Measurements from ENCODE around the gene KRT9. TPM values are rescaled to one million over a fixed set of nuclear protein-coding genes. Genes with fewer than 3 reads are reported as not detected.

The KRT9 gene
- total and polyA plus RNA-seq, 9 of the 15 experiments (the other 6 are each of a cell fraction or from before 2014, with no cell fraction given): 0.03 TPM; not detected in 8

DNA sequence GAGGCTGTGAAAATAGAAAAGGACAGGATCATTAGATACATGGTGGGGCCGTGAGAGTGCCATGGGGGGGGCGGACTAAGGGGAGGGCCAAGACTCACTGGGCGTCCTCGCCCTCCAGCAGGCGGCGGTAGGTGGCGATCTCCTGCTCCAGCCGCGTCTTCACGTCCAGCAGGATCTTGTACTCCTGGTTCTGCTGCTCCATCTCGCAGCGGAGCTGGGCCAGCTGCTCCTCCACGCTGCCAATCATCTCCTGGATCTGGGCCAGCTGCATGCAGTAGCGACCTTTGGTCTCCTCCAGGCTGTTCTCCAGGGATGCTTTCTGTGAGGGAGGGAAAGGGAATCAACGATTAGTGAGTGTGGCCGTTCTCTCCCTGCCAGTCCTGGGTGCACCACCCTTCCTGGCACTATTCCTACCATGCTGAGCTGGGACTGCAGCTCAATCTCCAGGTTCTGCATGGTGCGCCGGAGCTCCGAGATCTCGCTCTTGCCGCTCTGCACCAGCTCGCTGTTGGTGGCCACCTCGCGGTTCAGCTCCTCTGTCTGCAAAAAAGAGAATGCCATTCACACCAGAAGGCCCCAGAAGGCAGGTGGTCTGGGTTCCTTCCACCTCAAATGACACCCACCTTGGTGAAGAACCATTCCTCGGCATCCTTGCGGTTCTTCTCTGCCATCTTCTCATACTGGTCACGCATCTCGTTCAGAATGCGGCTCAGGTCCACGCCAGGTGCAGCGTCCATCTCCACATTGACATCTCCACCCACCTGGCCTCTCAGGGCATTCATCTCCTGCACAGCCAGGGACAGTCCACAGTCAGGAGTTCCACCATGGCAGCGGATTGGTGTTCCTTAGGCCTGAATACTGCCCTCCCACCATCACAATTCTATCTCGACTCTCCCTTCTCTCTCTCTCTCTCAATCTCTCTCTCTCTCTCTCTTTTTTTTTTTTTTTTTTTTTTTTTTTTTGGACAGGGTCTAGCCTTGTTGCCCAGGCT, 11.6 kb upstream of the KRT9 start:
- CTCF ChIA-PET (ENCODE audit: low intra/inter-chr PET ratio): no interaction called here
- Histone ChIP-seq H3K4me2 (ENCODE audit: insufficient read depth, low read length) (no peak overlapping the region), H3K36me3 (ENCODE audit: control insufficient read depth, insufficient read depth, low read length) (no peaks in the 10 kb centered on the region), H3K27me3 (ENCODE audit: control insufficient read depth in 2 of 2, insufficient read depth in 2 of 2, low read length in 2 of 2) (peaks cover 12 to 49% of the 10 kb centered on the region in 2 experiments; a peak in 4 of 5 replicates), H3K27ac (ENCODE audit: extremely low read depth, low read depth, low read length) (no peak overlapping the region), H3K4me1 (replicated peaks in 1 of 2; ENCODE audit: control insufficient read depth in 2 of 2, insufficient read depth in 2 of 2, low read length in 2 of 2) (peaks cover 2 to 4% of the 10 kb centered on the region in 2 experiments; a peak in 3 of 5 replicates), H3K79me2 (ENCODE audit: control insufficient read depth, insufficient read depth, low read length) (no peaks in the 10 kb centered on the region), H4K20me1 (replicated peaks; ENCODE audit: control insufficient read depth, insufficient read depth, low read length) (no peaks in the 10 kb centered on the region), H3K4me3 (no peak overlapping the region), H3K9ac (ENCODE audit: insufficient read depth in 1 of 2, low read depth in 2 of 2, low read length in 2 of 2) (no peak overlapping the region), H3K9me1 (ENCODE audit: control insufficient read depth, insufficient read depth, low read length) (no peaks in the 10 kb centered on the region), H2AFZ (ENCODE audit: low read depth, low read length) (no peak overlapping the region), H3K9me3 (replicated peaks; ENCODE audit: control insufficient read depth, insufficient read depth, low read depth, low read length) (no peaks in the 10 kb centered on the region)
- no TSS peak for BruUV-seq (replicated peaks)
- 4% methylated on average over 32 of the region's 33 CpGs for WGBS (ENCODE audit: insufficient coverage, low coverage, missing lambda C conversion rate)
- ATAC-seq: peak; percentile 47
- in situ Hi-C loops (cut with MboI): no loop called here
- intact Hi-C loops (cut with micrococcal nuclease): no loop called here
- peak in 3 of 4 experiments; percentile 19 to 30 (median 28) for DNase-seq (ENCODE audit: extremely low read depth in 1 of 4, low spot score in 3 of 4)
- POLR2A ChIA-PET: interaction anchor here (0.6 to 0.7 kb wide), 2 partner anchors 27 to 51 kb away, joined by 3 to 4 read pairs; no protein-coding TSS in a partner anchor
- no peak for FAIRE-seq
- TF ChIP-seq, protein P1, sequence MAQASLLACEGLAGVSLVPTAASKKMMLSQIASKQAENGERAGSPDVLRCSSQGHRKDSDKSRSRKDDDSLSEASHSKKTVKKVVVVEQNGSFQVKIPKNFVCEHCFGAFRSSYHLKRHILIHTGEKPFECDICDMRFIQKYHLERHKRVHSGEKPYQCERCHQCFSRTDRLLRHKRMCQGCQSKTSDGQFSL (CRISPR knock-in tag; IDR thresholded peaks at IDR 0.05): peak; percentile 75; the same call in 1 of the 2 replicates
- TF ChIP-seq, protein P1 (tag; IDR thresholded peaks at IDR 0.05): peak in 1 of 2 experiments; percentile 75; a peak in 1 of 4 replicates
- peak in 1 of 2 experiments; percentile 22; a peak in 1 of 4 replicates for TF ChIP-seq RAD21 (CRISPR knock-in tag; conservative IDR thresholded peaks at IDR 0.05 in 1 of 2, IDR thresholded peaks at IDR 0.05 in 1 of 2)
- no peak for TF ChIP-seq BRD9 (IDR thresholded peaks at IDR 0.05; ENCODE audit: low read depth, partially characterized antibody)
- TF ChIP-seq SRSF1 (IDR thresholded peaks at IDR 0.05; ENCODE audit: low read depth, low read length): no peak
- no peak for TF ChIP-seq PML (IDR thresholded peaks at IDR 0.05; ENCODE audit: low read length)
- no peak for TF ChIP-seq TARDBP (IDR thresholded peaks at IDR 0.05)
- no peak for TF ChIP-seq NFYB (IDR thresholded peaks at IDR 0.05; ENCODE audit: extremely low read depth, insufficient read length)
- TF ChIP-seq, protein P2, sequence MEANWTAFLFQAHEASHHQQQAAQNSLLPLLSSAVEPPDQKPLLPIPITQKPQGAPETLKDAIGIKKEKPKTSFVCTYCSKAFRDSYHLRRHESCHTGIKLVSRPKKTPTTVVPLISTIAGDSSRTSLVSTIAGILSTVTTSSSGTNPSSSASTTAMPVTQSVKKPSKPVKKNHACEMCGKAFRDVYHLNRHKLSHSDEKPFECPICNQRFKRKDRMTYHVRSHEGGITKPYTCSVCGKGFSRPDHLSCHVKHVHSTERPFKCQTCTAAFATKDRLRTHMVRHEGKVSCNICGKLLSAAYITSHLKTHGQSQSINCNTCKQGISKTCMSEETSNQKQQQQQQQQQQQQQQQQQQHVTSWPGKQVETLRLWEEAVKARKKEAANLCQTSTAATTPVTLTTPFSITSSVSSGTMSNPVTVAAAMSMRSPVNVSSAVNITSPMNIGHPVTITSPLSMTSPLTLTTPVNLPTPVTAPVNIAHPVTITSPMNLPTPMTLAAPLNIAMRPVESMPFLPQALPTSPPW (CRISPR knock-in tag; IDR thresholded peaks at IDR 0.05): 0 out of 2 replicates have a peak, but pooled peaks have one; percentile 18
- TF ChIP-seq, protein P3, sequence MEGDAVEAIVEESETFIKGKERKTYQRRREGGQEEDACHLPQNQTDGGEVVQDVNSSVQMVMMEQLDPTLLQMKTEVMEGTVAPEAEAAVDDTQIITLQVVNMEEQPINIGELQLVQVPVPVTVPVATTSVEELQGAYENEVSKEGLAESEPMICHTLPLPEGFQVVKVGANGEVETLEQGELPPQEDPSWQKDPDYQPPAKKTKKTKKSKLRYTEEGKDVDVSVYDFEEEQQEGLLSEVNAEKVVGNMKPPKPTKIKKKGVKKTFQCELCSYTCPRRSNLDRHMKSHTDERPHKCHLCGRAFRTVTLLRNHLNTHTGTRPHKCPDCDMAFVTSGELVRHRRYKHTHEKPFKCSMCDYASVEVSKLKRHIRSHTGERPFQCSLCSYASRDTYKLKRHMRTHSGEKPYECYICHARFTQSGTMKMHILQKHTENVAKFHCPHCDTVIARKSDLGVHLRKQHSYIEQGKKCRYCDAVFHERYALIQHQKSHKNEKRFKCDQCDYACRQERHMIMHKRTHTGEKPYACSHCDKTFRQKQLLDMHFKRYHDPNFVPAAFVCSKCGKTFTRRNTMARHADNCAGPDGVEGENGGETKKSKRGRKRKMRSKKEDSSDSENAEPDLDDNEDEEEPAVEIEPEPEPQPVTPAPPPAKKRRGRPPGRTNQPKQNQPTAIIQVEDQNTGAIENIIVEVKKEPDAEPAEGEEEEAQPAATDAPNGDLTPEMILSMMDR (IDR thresholded peaks at IDR 0.05 in 2 of 3, conservative IDR thresholded peaks at IDR 0.05 in 1 of 3; ENCODE audit: insufficient read depth in 2 of 3, low read depth in 1 of 3, low read length in 3 of 3): peak; percentile 44 to 47 (median 45); a peak in 3 of 6 replicates
- TF ChIP-seq CHCHD3 (CRISPR knock-in tag; IDR thresholded peaks at IDR 0.05): no peak
- TF ChIP-seq, protein P4, sequence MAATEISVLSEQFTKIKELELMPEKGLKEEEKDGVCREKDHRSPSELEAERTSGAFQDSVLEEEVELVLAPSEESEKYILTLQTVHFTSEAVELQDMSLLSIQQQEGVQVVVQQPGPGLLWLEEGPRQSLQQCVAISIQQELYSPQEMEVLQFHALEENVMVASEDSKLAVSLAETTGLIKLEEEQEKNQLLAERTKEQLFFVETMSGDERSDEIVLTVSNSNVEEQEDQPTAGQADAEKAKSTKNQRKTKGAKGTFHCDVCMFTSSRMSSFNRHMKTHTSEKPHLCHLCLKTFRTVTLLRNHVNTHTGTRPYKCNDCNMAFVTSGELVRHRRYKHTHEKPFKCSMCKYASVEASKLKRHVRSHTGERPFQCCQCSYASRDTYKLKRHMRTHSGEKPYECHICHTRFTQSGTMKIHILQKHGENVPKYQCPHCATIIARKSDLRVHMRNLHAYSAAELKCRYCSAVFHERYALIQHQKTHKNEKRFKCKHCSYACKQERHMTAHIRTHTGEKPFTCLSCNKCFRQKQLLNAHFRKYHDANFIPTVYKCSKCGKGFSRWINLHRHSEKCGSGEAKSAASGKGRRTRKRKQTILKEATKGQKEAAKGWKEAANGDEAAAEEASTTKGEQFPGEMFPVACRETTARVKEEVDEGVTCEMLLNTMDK (IDR thresholded peaks at IDR 0.05; ENCODE audit: borderline replicate concordance, insufficient read depth, low read depth, low read length, poor library complexity, severe bottlenecking): peak; percentile 25
- TF ChIP-seq CBFA2T3 (IDR thresholded peaks at IDR 0.05): no peak
